ENCODE results near the gene C16orf95.

GRCh38 chr16:87271256-87271655, 45.9 kb downstream of the C16orf95 start:
- TF ChIP-seq CTCF (IDR thresholded peaks at IDR 0.05) (no peak), ZFX (IDR thresholded peaks at IDR 0.05; ENCODE audit: borderline replicate concordance) (no peak)
